ENCODE data around the gene CSMD2. TPM values are rescaled to one million over a fixed set of nuclear protein-coding genes. Genes with fewer than 3 reads are reported as not detected.

The CSMD2 gene
- total RNA-seq, 1 experiment from 2014 or later: 13.2 TPM

DNA sequence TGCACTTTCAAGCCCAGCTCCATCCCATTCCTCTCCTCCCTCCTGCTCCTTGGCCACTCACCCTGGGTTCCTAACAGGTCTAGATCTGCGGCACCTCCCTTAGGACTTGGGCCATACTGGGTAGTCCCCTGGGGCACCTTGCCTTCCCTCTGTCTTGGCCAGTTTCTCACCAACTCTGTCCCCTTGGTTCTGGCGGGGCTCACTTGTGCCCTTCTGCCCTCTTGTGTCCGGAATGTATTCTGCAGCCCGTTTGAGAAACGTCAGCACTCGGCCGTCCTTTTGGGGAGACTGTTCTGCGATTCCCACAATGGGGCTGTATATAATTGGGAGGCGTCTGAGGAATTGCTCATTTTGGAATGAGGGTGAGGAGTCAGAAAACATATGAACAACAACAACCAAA lies 530.2 kb downstream of the CSMD2 start:
- no peak for TF ChIP-seq NFATC4 (CRISPR knock-in tag; IDR thresholded peaks at IDR 0.05)
- no peak for TF ChIP-seq ZNF396 (CRISPR knock-in tag; IDR thresholded peaks at IDR 0.05; ENCODE audit: borderline replicate concordance)
- TF ChIP-seq TEAD4 (CRISPR knock-in tag; IDR thresholded peaks at IDR 0.05): 0 out of 2 replicates have a peak, but pooled peaks have one; percentile 80
- TF ChIP-seq, protein P1, sequence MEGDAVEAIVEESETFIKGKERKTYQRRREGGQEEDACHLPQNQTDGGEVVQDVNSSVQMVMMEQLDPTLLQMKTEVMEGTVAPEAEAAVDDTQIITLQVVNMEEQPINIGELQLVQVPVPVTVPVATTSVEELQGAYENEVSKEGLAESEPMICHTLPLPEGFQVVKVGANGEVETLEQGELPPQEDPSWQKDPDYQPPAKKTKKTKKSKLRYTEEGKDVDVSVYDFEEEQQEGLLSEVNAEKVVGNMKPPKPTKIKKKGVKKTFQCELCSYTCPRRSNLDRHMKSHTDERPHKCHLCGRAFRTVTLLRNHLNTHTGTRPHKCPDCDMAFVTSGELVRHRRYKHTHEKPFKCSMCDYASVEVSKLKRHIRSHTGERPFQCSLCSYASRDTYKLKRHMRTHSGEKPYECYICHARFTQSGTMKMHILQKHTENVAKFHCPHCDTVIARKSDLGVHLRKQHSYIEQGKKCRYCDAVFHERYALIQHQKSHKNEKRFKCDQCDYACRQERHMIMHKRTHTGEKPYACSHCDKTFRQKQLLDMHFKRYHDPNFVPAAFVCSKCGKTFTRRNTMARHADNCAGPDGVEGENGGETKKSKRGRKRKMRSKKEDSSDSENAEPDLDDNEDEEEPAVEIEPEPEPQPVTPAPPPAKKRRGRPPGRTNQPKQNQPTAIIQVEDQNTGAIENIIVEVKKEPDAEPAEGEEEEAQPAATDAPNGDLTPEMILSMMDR (IDR thresholded peaks at IDR 0.05): peak; percentile 61
- peak; percentile 97; the same call in 1 of the 2 replicates for TF ChIP-seq TEAD1 (CRISPR knock-in tag; IDR thresholded peaks at IDR 0.05)
- Mint-ChIP-seq H3K36me3 (peaks cover 11% of the 10 kb centered on the region), H3K9me3 (peaks cover 3% of the 10 kb centered on the region), H3K27me3 (ENCODE audit: low read depth) (peaks cover 20% of the 10 kb centered on the region), H3K27ac (no peak overlapping the region), H3K4me1 (peaks cover 31% of the 10 kb centered on the region), H3K4me3 (no peak overlapping the region)
- peak; percentile 75 for DNase-seq (ENCODE audit: low spot score)
- ATAC-seq: peak; percentile 59
- ChIA-PET CTCF (interaction anchor here (0.7 to 2.1 kb wide), 5 partner anchors 10 to 529 kb away, joined by 3 to 10 read pairs (median 5); partner anchors contain the start of gene TRIM62), POLR2A (no interaction called here)

DNA sequence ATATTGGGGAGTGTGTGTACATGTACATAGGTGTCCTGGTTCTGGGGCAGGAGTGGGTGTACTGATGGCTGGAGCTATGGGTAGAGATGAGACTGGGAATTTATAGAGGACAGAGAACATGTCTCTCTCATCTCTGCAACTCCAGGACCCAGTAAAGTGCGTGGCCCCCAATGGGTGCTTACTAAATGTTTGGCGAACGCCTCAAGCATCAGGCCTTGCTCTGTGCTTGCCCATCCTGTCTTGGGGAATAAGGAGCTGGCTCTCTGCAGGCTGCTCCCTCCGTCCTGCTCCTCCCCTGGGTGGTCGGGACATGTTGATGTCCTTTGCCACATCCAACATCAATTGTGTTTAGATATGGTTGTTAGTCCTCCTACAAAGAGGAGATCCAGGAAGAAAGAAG lies 530.9 kb downstream of the CSMD2 start:
- CTCF ChIA-PET: interaction anchor here (0.7 to 2.2 kb wide), 19 partner anchors 9 to 826 kb away, joined by 3 to 30 read pairs (median 4); partner anchors contain the start of gene TRIM62
- POLR2A ChIA-PET: no interaction called here
- Mint-ChIP-seq H3K4me3 (no peak overlapping the region), H3K36me3 (peaks cover 8% of the 10 kb centered on the region), H3K27ac (no peak overlapping the region), H3K9me3 (peaks cover 3% of the 10 kb centered on the region), H3K4me1 (peaks cover 31% of the 10 kb centered on the region), H3K27me3 (ENCODE audit: low read depth) (peaks cover 20% of the 10 kb centered on the region)
- no peak for DNase-seq (ENCODE audit: low spot score)
- ATAC-seq: no peak
- no peak for TF ChIP-seq ATF1 (CRISPR knock-in tag; IDR thresholded peaks at IDR 0.05)
- TF ChIP-seq, protein P2, sequence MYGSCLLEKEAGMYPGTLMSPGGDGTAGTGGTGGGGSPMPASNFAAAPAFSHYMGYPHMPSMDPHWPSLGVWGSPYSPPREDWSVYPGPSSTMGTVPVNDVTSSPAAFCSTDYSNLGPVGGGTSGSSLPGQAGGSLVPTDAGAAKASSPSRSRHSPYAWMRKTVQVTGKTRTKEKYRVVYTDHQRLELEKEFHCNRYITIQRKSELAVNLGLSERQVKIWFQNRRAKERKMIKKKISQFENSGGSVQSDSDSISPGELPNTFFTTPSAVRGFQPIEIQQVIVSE (CRISPR knock-in tag; IDR thresholded peaks at IDR 0.05; ENCODE audit: borderline replicate concordance): no peak
- TF ChIP-seq ZNF317 (CRISPR knock-in tag; IDR thresholded peaks at IDR 0.05; ENCODE audit: borderline replicate concordance, low read depth): no peak
- TF ChIP-seq, protein P3, sequence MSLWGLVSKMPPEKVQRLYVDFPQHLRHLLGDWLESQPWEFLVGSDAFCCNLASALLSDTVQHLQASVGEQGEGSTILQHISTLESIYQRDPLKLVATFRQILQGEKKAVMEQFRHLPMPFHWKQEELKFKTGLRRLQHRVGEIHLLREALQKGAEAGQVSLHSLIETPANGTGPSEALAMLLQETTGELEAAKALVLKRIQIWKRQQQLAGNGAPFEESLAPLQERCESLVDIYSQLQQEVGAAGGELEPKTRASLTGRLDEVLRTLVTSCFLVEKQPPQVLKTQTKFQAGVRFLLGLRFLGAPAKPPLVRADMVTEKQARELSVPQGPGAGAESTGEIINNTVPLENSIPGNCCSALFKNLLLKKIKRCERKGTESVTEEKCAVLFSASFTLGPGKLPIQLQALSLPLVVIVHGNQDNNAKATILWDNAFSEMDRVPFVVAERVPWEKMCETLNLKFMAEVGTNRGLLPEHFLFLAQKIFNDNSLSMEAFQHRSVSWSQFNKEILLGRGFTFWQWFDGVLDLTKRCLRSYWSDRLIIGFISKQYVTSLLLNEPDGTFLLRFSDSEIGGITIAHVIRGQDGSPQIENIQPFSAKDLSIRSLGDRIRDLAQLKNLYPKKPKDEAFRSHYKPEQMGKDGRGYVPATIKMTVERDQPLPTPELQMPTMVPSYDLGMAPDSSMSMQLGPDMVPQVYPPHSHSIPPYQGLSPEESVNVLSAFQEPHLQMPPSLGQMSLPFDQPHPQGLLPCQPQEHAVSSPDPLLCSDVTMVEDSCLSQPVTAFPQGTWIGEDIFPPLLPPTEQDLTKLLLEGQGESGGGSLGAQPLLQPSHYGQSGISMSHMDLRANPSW (CRISPR knock-in tag; conservative IDR thresholded peaks at IDR 0.05; ENCODE audit: low read depth): no peak
- no peak for TF ChIP-seq ZNF263 (CRISPR knock-in tag; IDR thresholded peaks at IDR 0.05; ENCODE audit: low read depth)
- TF ChIP-seq, protein P4, sequence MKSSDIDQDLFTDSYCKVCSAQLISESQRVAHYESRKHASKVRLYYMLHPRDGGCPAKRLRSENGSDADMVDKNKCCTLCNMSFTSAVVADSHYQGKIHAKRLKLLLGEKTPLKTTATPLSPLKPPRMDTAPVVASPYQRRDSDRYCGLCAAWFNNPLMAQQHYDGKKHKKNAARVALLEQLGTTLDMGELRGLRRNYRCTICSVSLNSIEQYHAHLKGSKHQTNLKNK (CRISPR knock-in tag; IDR thresholded peaks at IDR 0.05): no peak
- TF ChIP-seq ZBTB21 (CRISPR knock-in tag; IDR thresholded peaks at IDR 0.05; ENCODE audit: borderline replicate concordance): no peak
- TF ChIP-seq, protein P5, sequence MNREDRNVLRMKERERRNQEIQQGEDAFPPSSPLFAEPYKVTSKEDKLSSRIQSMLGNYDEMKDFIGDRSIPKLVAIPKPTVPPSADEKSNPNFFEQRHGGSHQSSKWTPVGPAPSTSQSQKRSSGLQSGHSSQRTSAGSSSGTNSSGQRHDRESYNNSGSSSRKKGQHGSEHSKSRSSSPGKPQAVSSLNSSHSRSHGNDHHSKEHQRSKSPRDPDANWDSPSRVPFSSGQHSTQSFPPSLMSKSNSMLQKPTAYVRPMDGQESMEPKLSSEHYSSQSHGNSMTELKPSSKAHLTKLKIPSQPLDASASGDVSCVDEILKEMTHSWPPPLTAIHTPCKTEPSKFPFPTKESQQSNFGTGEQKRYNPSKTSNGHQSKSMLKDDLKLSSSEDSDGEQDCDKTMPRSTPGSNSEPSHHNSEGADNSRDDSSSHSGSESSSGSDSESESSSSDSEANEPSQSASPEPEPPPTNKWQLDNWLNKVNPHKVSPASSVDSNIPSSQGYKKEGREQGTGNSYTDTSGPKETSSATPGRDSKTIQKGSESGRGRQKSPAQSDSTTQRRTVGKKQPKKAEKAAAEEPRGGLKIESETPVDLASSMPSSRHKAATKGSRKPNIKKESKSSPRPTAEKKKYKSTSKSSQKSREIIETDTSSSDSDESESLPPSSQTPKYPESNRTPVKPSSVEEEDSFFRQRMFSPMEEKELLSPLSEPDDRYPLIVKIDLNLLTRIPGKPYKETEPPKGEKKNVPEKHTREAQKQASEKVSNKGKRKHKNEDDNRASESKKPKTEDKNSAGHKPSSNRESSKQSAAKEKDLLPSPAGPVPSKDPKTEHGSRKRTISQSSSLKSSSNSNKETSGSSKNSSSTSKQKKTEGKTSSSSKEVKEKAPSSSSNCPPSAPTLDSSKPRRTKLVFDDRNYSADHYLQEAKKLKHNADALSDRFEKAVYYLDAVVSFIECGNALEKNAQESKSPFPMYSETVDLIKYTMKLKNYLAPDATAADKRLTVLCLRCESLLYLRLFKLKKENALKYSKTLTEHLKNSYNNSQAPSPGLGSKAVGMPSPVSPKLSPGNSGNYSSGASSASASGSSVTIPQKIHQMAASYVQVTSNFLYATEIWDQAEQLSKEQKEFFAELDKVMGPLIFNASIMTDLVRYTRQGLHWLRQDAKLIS (CRISPR knock-in tag; IDR thresholded peaks at IDR 0.05; ENCODE audit: borderline replicate concordance): no peak
- TF ChIP-seq, protein P6, sequence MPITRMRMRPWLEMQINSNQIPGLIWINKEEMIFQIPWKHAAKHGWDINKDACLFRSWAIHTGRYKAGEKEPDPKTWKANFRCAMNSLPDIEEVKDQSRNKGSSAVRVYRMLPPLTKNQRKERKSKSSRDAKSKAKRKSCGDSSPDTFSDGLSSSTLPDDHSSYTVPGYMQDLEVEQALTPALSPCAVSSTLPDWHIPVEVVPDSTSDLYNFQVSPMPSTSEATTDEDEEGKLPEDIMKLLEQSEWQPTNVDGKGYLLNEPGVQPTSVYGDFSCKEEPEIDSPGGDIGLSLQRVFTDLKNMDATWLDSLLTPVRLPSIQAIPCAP (CRISPR knock-in tag; IDR thresholded peaks at IDR 0.05): no peak

All from WTC11 (cell line).